GM13976 (cell line): Measurements from ENCODE around the gene FN1.

ENCODE experiments used
- DNase-seq: peaks from one replicate; pipeline ENCODE4 v3.0.0; 2012; ENCODE audit warnings: low spot score
- in situ Hi-C: fragments of 300-500 bp; cut with MboI; formaldehyde crosslinking; loops from one replicate; pipeline ENCODE4 v1.12.0; 2022; ENCODE audit warnings: low sequenced_read_pairs, mixed read lengths, inconsistent platforms; ENCODE audit not compliant: unreplicated experiment
- TF ChIP-seq, protein P1 (sequence below): IDR thresholded peaks from 2 replicates; pipeline ENCODE4 v1.5.1; 2012; ENCODE audit warnings: borderline replicate concordance, mild to moderate bottlenecking; ENCODE audit not compliant: insufficient read depth; ENCODE audit errors: extremely low read depth, missing control alignments, control extremely low read depth

The FN1 gene

DNA sequence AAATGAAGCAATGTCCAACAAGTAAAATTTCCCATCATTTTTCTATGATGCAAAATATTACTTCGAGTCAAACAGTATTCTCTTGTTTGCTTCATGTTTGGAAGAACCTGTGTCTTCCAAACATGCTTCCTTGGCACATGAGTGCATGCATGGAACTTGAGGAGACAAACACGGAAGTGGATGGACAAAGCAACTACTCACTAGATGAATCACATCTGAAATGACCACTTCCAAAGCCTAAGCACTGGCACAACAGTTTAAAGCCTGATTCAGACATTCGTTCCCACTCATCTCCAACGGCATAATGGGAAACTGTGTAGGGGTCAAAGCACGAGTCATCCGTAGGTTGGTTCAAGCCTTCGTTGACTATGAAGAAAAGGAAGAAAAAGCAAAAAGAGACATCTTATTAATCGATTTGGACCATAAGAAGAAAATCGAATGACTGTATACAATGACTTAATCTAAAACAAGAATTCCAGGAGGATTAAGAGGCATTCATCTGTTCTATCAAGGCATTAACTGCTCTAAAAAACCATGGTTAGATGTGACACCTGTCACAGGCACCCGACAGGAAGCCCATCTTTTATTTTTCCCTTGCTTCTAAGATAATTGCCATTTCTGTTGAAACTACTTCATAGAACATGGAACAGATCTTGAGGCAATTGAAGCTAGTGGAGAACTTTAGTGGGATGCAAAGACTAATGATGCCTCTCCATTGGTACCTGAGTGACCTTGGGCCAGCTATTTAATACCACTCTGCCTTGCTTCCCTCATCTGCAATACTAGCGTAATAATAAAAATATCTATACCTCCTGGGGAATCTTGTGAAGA, 68.0 kb downstream of the FN1 start:
- in situ Hi-C loops = no loop called here
- TF ChIP-seq, protein P1, sequence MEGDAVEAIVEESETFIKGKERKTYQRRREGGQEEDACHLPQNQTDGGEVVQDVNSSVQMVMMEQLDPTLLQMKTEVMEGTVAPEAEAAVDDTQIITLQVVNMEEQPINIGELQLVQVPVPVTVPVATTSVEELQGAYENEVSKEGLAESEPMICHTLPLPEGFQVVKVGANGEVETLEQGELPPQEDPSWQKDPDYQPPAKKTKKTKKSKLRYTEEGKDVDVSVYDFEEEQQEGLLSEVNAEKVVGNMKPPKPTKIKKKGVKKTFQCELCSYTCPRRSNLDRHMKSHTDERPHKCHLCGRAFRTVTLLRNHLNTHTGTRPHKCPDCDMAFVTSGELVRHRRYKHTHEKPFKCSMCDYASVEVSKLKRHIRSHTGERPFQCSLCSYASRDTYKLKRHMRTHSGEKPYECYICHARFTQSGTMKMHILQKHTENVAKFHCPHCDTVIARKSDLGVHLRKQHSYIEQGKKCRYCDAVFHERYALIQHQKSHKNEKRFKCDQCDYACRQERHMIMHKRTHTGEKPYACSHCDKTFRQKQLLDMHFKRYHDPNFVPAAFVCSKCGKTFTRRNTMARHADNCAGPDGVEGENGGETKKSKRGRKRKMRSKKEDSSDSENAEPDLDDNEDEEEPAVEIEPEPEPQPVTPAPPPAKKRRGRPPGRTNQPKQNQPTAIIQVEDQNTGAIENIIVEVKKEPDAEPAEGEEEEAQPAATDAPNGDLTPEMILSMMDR = no peak

DNA sequence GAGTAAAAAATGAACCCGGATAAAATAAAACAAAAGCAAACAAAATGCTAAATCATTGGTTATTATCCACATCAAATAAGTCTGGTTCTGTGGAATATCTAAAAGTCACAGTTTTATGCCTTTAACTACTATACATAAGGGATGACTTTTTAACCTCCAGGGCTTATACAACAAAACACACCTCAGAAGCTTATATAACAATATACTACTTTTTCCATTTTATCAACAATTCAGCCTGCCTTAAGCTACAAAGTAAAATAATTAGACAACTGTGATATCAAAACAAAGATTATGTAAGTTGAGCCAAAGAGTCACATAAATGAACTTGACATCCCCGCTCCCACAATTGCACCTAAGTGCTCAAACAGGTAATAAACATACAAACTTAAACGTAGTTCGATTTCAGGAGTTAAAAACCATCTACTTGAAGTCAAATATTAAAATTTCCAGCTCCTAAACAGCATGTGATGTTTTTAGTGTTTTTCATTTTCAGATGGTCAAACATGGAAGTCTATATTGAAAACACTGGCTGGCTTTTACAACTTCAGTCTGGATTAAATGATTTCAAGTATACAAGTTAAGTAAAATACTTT, 69.3 kb downstream of the FN1 start:
- TF ChIP-seq, protein P1 = no peak
- no peak for DNase-seq
- in situ Hi-C loops = no loop called here

More for the DNA sequence above, 68.0 kb downstream of the FN1 start:
- no peak for DNase-seq

DNA sequence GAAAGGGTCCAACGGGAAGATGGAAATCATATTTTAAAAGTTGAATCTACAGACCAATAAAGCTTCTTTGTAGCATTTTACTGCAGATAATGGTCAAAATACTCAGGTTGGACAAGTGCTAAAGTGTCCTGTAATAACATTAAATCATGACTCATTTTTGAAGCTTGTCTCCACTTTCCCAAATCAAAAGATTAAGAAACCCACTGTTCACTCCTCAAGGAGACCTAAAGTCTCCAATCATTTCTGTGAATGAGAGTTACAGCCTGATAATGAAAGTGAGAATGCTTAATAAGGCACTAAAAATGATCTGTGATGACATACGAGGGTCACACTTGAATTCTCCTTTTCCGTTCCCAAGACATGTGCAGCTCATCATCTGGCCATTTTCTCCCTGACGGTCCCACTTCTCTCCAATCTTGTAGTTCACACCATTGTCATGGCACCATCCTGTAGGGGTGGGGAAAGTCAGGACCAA, 70.6 kb downstream of the FN1 start:
- in situ Hi-C loops = no loop called here
- TF ChIP-seq, protein P1 = no peak
- DNase-seq = peak; percentile 48

DNA sequence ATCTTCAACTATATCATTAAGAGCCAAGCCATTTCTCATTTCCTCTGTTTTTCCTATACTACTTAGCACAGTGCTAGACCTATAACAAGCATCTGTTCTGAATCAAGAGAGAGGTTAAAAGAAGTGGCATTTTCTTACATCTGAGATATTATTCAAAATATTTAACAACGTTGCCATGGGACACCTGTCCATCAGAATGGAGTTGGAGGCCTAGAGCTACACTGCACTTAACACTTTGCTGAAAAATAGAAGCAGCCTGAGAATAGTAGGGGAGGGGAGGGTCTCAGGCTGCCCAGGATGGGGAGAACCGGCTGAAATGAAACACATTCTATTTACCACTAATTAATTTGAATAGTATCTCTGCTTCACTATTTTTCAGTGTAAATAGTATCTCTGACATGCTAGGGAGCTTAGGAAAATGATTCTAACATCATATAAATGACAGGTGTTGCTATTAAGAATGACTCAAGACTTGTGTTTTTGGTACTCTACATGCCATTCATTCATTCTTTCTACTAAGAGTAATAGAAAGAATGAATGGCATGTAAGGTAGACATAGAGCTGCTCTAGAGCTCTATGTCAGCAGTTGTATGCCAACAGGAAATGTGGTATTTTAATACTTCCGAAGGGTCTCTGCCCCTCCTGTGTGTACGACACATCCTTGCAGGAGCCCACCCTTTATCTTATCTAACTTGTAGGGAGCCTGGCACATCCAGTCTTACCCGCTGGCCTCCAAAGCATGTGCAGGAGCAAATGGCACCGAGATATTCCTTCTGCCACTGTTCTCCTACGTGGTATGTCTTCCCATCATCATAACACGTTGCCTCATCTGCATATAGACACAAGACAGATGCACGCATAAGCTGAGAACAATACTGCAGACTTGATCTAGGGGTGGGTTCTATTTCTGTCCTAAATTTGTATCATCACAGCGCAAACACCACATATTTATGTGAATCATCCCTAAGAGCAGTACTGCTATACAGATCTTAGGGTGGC, 71.4 kb downstream of the FN1 start:
- in situ Hi-C loops = no loop called here
- TF ChIP-seq, protein P1 = no peak
- DNase-seq = no peak

DNA sequence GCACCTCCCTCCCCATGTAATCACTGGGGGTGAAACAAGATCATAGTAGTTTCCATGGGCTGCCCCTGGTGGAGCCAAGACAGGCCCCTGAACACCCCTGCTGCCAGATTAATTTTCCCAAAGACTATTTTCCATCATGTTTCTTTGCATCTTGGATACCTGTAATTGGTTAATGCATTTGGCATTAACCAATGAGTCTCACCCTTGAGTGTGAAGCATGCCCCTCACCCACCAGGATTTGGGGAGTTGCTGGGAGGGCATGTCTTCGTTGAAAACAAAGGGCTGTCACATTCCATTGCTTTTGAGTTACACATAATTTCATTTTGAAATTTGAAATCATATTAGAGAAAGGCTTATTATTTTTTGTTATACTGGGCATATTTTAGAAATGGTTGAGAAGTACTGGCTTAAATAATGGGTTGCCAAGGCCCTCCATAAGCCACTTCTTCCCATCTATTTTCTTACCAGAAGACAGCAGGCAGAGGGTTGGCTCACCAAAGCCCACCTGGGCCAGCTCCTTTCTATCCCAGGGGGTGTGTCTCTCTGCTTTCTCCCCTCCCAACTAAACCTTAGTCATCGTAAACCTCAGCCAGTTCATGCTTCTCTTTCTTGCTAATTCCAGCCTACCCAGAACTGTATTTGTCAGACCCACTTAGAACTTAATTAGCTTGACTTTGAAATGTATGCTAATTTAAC, 72.3 kb downstream of the FN1 start:
- TF ChIP-seq, protein P1 = no peak
- in situ Hi-C loops = no loop called here
- no peak for DNase-seq

DNA sequence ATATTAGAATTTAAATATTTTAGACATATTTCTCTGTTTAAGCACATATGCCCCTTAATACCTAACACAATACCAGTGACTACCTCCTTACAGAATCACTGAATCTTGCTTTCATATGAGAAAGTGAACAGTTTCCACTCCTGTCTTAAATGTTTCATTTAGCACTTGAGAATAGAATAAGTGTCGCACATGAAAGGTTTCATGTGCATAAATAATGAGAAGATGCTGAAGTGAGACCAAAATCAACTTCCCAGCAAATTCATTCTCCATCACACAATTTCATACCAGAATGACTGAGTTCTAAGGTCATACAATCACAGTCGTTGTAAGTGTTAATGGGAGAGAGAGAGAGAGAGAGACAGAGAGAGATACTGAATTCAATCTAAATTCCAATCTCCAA, 72.8 kb downstream of the FN1 start:
- DNase-seq = no peak
- TF ChIP-seq, protein P1 = no peak
- in situ Hi-C loops = no loop called here
